Caco-2 (cell line): ENCODE measurements around the gene RNFT2. TPM values are rescaled to one million over a fixed set of nuclear protein-coding genes. Genes with fewer than 3 reads are reported as not detected.

Source experiments
- BruUV-seq: library from RNA; stranded (reverse); fragments of 400-500 nt; replicated peaks from 2 replicates; lab custom pipeline; 2021; lab: Mats Ljungman, UMichigan
- CTCF ChIA-PET: fragments of 300-600 bp; sonication (Branson Sonifier 250); formaldehyde crosslinking; loops from one replicate; lab custom pipeline; 2022; ENCODE audit warnings: antibody characterized with exemption; lab: Charles Lee
- POLR2A ChIA-PET: fragments of 300-600 bp; sonication (Branson Sonifier 250); formaldehyde crosslinking; loops from one replicate; lab custom pipeline; 2022; ENCODE audit warnings: antibody characterized with exemption; lab: Charles Lee
- DNase-seq, 2 experiments: peaks; one replicate each; pipeline versions ENCODE4 v3.0.0 to v3.0.0-alpha.2; 2020 to 2022
- H3K27me3 ChIP-seq: replicated peaks from 2 replicates; pipeline ENCODE4 v1.6.0; 2011; ENCODE audit warnings: low read length; ENCODE audit not compliant: control insufficient read depth, insufficient read depth
- H3K36me3 ChIP-seq: 2 replicates; pipeline ENCODE4 v1.5.1; 2011; ENCODE audit warnings: low read length; ENCODE audit not compliant: control insufficient read depth, insufficient read depth
- H3K4me1 ChIP-seq: fragments of 250-450 bp; sonication (Bioruptor Pico); 2 replicates; pipeline ENCODE4 v1.5.1; 2020; ENCODE audit warnings: mild to moderate bottlenecking
- H3K4me3 ChIP-seq: 2 replicates; pipeline ENCODE4 v1.5.1; 2011; ENCODE audit warnings: low read depth, mild to moderate bottlenecking, control low read depth, low read length
- H3K9me3 ChIP-seq: fragments of 250-450 bp; sonication (Bioruptor Pico); 2 replicates; pipeline ENCODE4 v1.5.1; 2020; ENCODE audit warnings: mild to moderate bottlenecking, moderate library complexity
- H3K27ac Mint-ChIP-seq: one replicate; pipeline ENCODE4 v1.8.0; 2022; ENCODE audit warnings: mixed read lengths; ENCODE audit not compliant: unreplicated experiment
- H3K27me3 Mint-ChIP-seq: one replicate; pipeline ENCODE4 v1.8.0; 2022; ENCODE audit warnings: mixed read lengths; ENCODE audit not compliant: insufficient read depth, unreplicated experiment
- H3K36me3 Mint-ChIP-seq: one replicate; pipeline ENCODE4 v1.8.0; 2022; ENCODE audit warnings: mild to moderate bottlenecking, mixed read lengths; ENCODE audit not compliant: insufficient read depth, unreplicated experiment
- H3K4me1 Mint-ChIP-seq: one replicate; pipeline ENCODE4 v1.8.0; 2022; ENCODE audit warnings: low read depth, mixed read lengths; ENCODE audit not compliant: unreplicated experiment
- H3K4me3 Mint-ChIP-seq: one replicate; pipeline ENCODE4 v1.8.0; 2022; ENCODE audit warnings: mild to moderate bottlenecking, moderate library complexity, mixed read lengths; ENCODE audit not compliant: unreplicated experiment
- H3K9me3 Mint-ChIP-seq: one replicate; pipeline ENCODE4 v1.8.0; 2022; ENCODE audit warnings: mixed read lengths; ENCODE audit not compliant: unreplicated experiment
- CTCF ChIP-seq, 2 experiments: fragments of 200-600 bp in 1 of 2; IDR thresholded peaks; 1 replicate in 1 of 2; 2 replicates in 1 of 2; pipeline versions ENCODE4 v1.5.1 to v1.8.0; 2011 to 2022; ENCODE audit warnings: antibody characterized with exemption in 1 of 2, control low read depth in 1 of 2, inconsistent platforms in 1 of 2, low read depth in 1 of 2, low read length in 1 of 2, mild to moderate bottlenecking in 1 of 2, moderate library complexity in 1 of 2; ENCODE audit not compliant: insufficient read depth in 1 of 2, severe bottlenecking in 1 of 2, unreplicated experiment in 1 of 2
- intact Hi-C: fragments of 100-400 bp; cut with micrococcal nuclease; formaldehyde crosslinking; loops from one replicate; pipeline ENCODE4 v1.10.0; 2022; ENCODE audit not compliant: unreplicated experiment
- total RNA-seq: library from RNA; stranded (reverse); gene quantifications from 2 replicates; pipeline ENCODE4 v1.2.3, GENCODE V29; 2022

Gene RNFT2
- total RNA-seq, 1 experiment from 2014 or later: 11.6 TPM

- no TSS peak for BruUV-seq
- H3K4me3 Mint-ChIP-seq: no peak overlapping the region
- intact Hi-C loops: no loop called here
- TF ChIP-seq CTCF (IDR thresholded peaks at IDR 0.05; ENCODE audit: insufficient read depth in 1 of 2, low read depth in 1 of 2, low read length in 1 of 2, severe bottlenecking in 1 of 2, unreplicated experiment in 1 of 2): no peak
- peaks cover 19% of the 10 kb centered on the region for H3K4me1 Mint-ChIP-seq
- Histone ChIP-seq H3K27me3 (no peaks in the 10 kb centered on the region; the same call in 1 of the 2 replicates), H3K4me1 (peaks cover 3% of the 10 kb centered on the region; the same call in 1 of the 2 replicates), H3K36me3 (no peaks in the 10 kb centered on the region), H3K9me3 (no peaks in the 10 kb centered on the region), H3K4me3 (no peak overlapping the region)
- no peak for DNase-seq
- no peak overlapping the region for H3K27ac Mint-ChIP-seq
- no peaks in the 10 kb centered on the region for H3K27me3 Mint-ChIP-seq
- CTCF ChIA-PET: no interaction called here
- no peaks in the 10 kb centered on the region for H3K9me3 Mint-ChIP-seq
- H3K36me3 Mint-ChIP-seq: no peaks in the 10 kb centered on the region
- POLR2A ChIA-PET: no interaction called here
Measured at GRCh38 chr12:116692605-116693004, 45.5 kb upstream of the RNFT2 start.

GRCh38 chr12:116693286-116694227 is 44.6 kb upstream of the RNFT2 start:
- H3K36me3 ChIP-seq: no peaks in the 10 kb centered on the region
- BruUV-seq: no TSS peak
- DNase-seq: no peak
- no peaks in the 10 kb centered on the region for H3K9me3 Mint-ChIP-seq
- CTCF ChIA-PET: no interaction called here
- H3K36me3 Mint-ChIP-seq: no peaks in the 10 kb centered on the region
- H3K27me3 Mint-ChIP-seq: no peaks in the 10 kb centered on the region
- no peak for TF ChIP-seq CTCF (IDR thresholded peaks at IDR 0.05; ENCODE audit: insufficient read depth in 1 of 2, low read depth in 1 of 2, low read length in 1 of 2, severe bottlenecking in 1 of 2, unreplicated experiment in 1 of 2)
- H3K4me3 Mint-ChIP-seq: no peak overlapping the region
- intact Hi-C loops: no loop called here
- POLR2A ChIA-PET: no interaction called here
- no peak overlapping the region for H3K4me3 ChIP-seq
- H3K27me3 ChIP-seq: no peaks in the 10 kb centered on the region; the same call in 1 of the 2 replicates
- peaks cover 25% of the 10 kb centered on the region for H3K4me1 Mint-ChIP-seq
- H3K27ac Mint-ChIP-seq: peak overlapping the region; percentile 39
- peaks cover 13% of the 10 kb centered on the region for H3K4me1 ChIP-seq
- no peaks in the 10 kb centered on the region for H3K9me3 ChIP-seq

- POLR2A ChIA-PET: no interaction called here
- Histone ChIP-seq H3K27me3 (no peaks in the 10 kb centered on the region; the same call in 1 of the 2 replicates), H3K4me1 (peaks cover 14% of the 10 kb centered on the region), H3K36me3 (no peaks in the 10 kb centered on the region), H3K4me3 (no peak overlapping the region), H3K9me3 (no peaks in the 10 kb centered on the region)
- no TSS peak for BruUV-seq
- no peak overlapping the region for H3K4me3 Mint-ChIP-seq
- no peak overlapping the region for H3K27ac Mint-ChIP-seq
- H3K36me3 Mint-ChIP-seq: no peaks in the 10 kb centered on the region
- no peak for TF ChIP-seq CTCF (IDR thresholded peaks at IDR 0.05; ENCODE audit: insufficient read depth in 1 of 2, low read depth in 1 of 2, low read length in 1 of 2, severe bottlenecking in 1 of 2, unreplicated experiment in 1 of 2)
- H3K27me3 Mint-ChIP-seq: no peaks in the 10 kb centered on the region
- H3K4me1 Mint-ChIP-seq: peaks cover 29% of the 10 kb centered on the region
- intact Hi-C loops: loop anchor here (5.0 kb wide), 2 partner anchors 83 to 418 kb away; partner anchors contain the start of gene MED13L
- H3K9me3 Mint-ChIP-seq: no peaks in the 10 kb centered on the region
- no peak for DNase-seq
- CTCF ChIA-PET: no interaction called here
Measured at GRCh38 chr12:116694653-116695463, 43.3 kb upstream of the RNFT2 start.
